ENCODE results near the gene FSTL4.

GRCh38 chr5:133412661-133413060 lies 199.7 kb downstream of the FSTL4 start:
- no peak for TF ChIP-seq CTCF (IDR thresholded peaks at IDR 0.05)
- no peak for TF ChIP-seq POLR2A (IDR thresholded peaks at IDR 0.05)
- TF ChIP-seq EP300 (IDR thresholded peaks at IDR 0.05) = no peak

Data from ovary (tissue), 3 donors.